GM12891 (cell line): Measurements from ENCODE around the gene NOL11.

Experiments
- POLR2A ChIP-seq: IDR thresholded peaks from 2 replicates; pipeline ENCODE4 v1.6.1; 2011; ENCODE audit warnings: low read depth, low read length, control low read depth
- POLR2AphosphoS5 ChIP-seq: IDR thresholded peaks from 2 replicates; pipeline ENCODE4 v1.6.1; 2011; ENCODE audit warnings: low read depth, low read length, control low read depth
- POU2F2 ChIP-seq: IDR thresholded peaks from 2 replicates; pipeline ENCODE4 v1.6.1; 2011; ENCODE audit warnings: low read depth, mild to moderate bottlenecking, control low read depth, low read length, moderate library complexity
- SPI1 ChIP-seq: IDR thresholded peaks from 2 replicates; pipeline ENCODE4 v1.6.1; 2011; ENCODE audit warnings: low read depth, low read length, control low read depth
- TAF1 ChIP-seq: IDR thresholded peaks from 2 replicates; pipeline ENCODE4 v1.6.1; 2011; ENCODE audit warnings: low read depth, low read length, control low read depth

DNA sequence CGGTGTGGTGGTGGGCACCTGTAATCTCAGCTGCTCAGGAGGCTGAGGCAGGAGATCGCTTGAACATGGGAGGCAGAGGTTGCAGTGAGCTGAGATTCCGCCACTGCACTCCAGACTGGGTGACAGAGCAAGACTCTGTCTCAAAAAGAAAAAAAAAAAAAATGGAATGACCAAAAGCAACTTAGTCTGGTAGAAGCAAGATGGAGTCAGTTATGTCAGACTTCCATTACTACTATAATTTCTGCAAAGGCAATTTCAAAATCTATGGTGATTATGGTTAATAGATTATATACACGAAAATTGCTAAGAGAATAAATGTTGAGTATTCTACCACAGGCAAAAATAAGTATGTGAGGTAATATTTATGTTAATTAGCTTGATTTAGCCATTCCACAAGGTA, 32.3 kb downstream of the NOL11 start:
- TF ChIP-seq POLR2AphosphoS5 (no peak), SPI1 (no peak), POLR2A (no peak), POU2F2 (no peak), TAF1 (no peak)
